Amniotic epithelial cell (primary cell): ENCODE measurements around the gene RNPEPL1.

Experiments used
- DNase-seq: peaks from one replicate; pipeline ENCODE4 v3.0.0-alpha.2; 2010; ENCODE audit warnings: low read depth

The RNPEPL1 gene

DNA sequence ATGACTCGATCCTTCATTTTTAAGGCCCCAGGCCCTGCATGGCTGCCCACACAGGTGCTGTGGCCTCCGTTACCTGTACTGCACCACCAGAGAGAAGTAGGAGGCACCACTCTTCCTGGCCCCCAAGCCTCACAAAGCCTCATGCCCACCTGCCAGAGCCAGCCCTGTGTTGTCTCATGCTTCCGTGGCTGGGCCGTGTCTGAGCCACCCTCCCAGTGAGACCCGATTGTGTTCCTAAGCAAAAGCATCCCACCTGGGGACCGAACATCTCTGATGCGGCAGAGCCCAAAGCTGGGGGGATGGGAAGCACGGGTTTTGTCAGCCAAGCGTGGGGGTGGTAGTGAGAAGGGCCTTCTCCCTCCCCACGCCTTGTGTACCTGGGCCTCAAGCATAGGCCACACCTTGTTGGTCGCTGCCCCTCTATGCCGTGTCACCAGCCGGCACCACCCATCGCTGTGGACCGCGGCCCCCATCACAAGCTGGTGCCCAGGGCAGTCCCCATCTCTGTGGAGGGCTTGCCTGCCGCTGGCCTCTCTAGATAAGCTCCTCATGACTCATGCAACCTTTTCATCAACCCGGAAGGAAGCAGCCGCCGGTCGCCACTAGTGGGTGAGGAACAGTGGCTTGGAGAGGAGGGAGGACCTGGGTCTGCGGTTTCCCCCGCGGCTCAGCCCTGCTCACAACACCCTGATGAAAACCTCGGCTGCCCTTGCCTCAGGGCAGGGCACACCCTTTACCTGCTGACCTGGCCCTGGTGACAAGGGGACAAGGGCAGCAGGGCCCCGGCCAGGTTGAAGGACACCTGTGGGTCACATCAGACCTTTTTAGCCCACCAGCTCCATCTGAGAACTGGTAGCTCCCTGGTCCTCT, 2.7 kb upstream of the RNPEPL1 start:
- peak; percentile 92 for DNase-seq

GRCh38 chr2:240566203-240567136, 1.8 kb upstream of the RNPEPL1 start:
- peak; percentile 80 for DNase-seq

- peak; percentile 25 for DNase-seq
Observed at GRCh38 chr2:240567137-240567871, 980 bp upstream of the RNPEPL1 start.

DNA sequence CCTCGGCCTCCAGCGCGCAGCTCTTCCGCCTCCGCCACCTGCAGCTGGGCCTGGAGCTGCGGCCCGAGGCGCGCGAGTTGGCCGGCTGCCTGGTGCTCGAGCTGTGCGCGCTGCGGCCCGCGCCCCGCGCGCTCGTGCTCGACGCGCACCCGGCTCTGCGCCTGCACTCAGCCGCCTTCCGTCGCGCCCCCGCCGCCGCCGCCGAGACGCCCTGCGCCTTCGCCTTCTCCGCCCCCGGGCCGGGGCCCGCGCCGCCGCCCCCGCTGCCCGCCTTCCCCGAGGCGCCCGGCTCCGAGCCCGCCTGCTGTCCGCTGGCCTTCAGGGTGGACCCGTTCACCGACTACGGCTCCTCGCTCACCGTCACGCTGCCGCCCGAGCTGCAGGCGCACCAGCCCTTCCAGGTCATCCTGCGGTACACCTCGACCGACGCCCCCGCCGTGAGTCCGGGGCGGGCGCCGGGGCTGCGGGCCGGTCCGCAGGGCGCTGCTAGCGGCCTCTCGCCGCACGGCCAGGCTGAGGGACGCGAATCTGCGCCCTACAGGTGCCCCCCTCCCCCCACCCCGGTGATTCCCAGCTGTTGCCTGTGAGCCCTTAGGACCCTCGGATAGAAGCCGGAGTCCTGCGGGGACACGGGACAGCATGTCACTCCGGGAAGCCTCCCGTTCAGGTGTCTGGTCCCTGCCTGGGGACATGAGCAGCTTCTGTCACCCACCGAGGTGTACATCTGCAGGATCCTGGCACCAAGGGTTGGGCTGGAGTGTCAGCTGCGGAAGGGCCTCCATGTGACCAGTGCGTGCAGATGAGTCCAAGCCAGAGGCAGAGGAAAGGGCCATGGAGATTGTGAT, 616 bp downstream of the RNPEPL1 start:
- peak; percentile 57 for DNase-seq

GRCh38 chr2:240569523-240569997, 1.3 kb downstream of the RNPEPL1 start:
- no peak for DNase-seq

- DNase-seq = no peak
Observed at GRCh38 chr2:240569998-240570530, 1.8 kb downstream of the RNPEPL1 start.

DNA sequence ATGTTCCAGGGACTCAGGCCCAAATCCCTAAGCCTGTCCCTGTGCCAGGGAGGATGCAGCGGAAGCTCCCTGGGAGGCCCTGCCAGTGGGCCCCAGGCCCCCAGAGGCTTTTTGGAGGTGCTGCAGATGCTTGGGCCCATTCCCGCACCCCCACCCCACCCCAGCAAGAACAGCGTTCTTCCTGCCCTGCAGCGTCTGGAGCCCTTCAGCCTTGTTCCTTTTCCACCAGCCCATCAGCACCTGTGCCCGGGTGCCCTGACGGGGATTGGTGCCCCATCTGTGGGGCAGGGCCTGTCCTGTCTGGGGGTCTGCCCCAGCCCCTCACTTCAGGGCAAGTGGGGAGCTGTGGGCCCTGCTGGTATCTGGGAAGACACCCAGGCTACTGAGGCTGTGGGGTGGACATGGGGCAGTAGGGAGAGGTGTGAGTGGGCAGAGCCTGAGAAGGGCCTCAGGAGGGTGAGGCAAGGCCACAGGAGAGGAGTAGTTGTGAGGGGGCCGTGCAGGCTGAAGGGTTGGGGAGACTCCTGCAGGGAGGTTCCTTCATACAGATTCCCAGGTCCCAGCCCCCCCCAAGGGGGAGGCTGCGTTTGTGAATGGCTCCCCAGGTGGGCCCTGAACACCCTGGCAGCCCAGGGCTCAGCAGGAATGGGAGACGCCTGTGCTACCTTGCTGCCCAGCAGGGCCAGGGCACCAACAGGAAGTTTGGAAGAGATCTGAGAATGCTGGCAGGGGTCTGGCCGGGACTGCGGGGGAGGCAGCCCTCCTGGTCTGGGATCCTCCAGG, 2.4 kb downstream of the RNPEPL1 start:
- no peak for DNase-seq

- DNase-seq = no peak
Observed at GRCh38 chr2:240571314-240571973, 3.2 kb downstream of the RNPEPL1 start.

DNA sequence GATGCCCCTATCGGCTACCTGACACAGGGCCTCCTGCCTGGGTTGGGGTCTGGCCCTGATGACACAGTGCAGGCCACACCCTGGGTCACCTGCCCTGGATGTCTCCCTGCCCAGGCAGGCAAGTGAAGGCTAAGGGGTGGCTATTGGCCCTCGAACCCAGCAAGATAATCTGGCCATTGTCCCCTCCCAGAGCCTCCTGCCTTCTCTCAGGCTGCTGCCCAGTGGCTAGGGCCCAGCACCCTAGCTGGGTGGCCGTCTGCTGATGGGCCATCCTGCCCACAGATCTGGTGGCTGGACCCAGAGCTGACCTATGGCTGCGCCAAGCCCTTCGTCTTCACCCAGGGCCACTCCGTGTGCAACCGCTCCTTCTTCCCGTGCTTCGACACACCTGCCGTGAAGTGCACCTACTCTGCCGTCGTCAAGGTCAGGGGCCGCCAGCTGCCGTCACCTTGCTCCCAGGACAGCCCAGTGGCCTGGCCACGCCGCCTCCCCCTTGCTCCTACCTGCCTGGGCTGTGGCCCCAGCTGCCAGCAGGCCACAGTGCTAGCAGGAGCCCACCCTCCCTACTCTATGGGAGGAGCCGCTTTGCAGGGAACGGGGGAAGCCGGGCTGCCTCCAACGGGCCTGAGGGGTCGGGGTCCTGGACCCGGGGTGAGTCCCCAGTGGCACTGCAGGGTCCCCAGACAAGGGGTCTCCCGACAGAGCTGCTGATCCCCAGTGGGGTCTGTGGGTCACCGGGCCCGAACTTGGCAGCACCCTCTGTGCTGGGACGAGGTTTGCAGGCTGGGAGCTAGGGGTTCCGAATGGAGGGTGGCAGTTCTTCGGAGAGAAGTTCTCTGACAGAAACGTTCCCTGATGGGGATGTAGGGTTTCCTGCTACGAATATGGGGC, 4.1 kb downstream of the RNPEPL1 start:
- no peak for DNase-seq

DNA sequence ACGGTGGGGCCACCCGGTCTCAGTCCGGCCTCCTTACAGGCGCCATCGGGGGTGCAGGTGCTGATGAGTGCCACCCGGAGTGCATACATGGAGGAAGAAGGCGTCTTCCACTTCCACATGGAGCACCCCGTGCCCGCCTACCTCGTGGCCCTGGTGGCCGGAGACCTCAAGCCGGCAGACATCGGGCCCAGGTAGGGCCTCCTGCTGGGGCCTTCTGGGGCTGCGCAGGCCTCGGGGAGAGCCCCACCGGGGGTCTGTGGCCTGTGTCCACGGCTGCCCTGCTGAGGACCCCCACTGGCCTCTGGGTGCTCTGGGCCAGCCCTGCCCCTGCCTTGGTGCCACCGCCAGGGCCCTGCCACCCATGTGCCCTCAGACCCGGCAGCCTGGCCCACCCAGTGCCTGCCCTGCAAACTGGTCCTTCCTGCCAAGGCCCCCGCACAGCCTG, 4.8 kb downstream of the RNPEPL1 start:
- no peak for DNase-seq

GRCh38 chr2:240573516-240574385, 5.5 kb downstream of the RNPEPL1 start:
- DNase-seq = no peak

DNA sequence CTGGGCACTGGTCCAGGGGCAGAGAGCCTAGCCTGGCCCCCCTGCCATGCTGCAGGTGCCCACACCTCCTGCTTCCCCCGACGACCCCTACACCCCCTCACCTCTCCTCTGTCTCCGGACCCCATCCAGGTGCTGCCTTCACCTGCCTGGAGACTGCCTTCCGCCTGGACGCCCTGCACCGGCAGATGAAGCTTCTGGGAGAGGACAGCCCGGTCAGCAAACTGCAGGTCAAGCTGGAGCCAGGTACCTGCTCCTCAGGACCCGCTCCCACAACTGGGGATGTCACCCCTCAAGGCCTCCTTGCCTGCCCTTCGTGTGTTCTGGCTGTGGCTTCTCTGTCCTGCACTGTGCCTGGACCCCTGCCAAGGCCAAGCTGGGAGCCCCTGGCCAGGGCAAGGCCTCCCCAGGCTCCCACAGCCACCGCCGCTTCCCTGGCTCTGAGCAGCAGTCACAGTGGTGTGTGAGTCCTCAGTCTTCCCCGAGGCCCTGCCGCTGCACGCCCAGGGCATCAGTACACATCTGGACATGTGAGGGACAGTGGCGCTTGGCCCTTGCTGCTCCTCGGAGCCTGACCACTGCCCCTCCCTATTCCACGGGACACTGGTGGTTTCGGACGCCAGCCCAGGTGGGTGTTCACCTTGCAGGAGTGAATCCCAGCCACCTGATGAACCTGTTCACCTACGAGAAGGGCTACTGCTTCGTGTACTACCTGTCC, 6.3 kb downstream of the RNPEPL1 start:
- no peak for DNase-seq

GRCh38 chr2:240575101-240575965, 7.0 kb downstream of the RNPEPL1 start:
- DNase-seq = no peak

- DNase-seq = no peak
Observed at GRCh38 chr2:240576036-240576435, 7.8 kb downstream of the RNPEPL1 start.

GRCh38 chr2:240576436-240577205, 8.3 kb downstream of the RNPEPL1 start:
- no peak for DNase-seq
